GM18502 (cell line): ENCODE data around the gene NFASC.

ENCODE experiments used
- ATAC-seq: cut with Tn5 transposase; IDR thresholded peaks from one replicate; pipeline ENCODE4 v1.9.1; 2021; ENCODE audit warnings: mild to moderate bottlenecking; ENCODE audit not compliant: unreplicated experiment, poor library complexity

The NFASC gene

DNA sequence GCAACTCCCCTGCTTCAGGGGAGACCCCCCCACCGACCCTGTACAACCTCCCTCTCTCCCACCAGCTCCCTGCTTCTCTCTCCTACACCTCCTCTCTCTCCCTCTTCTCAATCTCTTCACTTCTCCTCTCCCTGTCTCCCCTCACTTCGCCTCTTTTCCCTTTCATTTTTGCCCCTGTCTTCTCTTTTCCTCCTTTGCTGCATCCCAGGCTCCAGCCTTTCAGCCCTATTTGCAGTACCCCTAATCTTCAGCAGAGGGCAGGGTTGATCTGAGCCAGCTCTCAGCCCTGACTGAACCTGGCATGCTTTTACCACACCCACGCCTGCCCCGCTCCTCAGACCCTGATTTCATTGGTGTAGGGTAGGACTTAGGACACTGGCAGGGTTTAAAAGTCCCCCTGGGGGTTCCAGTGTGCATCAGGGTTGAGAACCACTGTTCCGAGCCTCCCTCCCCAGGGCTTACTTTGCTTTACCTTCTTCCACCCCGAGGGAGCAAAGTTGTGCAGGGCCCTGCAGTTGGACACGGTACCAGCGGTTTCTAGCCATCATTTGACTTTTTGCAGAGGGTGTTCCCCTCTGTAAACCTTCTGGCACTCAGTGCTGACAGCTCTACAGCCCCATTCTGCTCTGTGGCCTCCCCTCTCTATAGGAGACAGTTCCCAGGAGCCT is 105.0 kb downstream of the NFASC start:
- ATAC-seq: no peak

DNA sequence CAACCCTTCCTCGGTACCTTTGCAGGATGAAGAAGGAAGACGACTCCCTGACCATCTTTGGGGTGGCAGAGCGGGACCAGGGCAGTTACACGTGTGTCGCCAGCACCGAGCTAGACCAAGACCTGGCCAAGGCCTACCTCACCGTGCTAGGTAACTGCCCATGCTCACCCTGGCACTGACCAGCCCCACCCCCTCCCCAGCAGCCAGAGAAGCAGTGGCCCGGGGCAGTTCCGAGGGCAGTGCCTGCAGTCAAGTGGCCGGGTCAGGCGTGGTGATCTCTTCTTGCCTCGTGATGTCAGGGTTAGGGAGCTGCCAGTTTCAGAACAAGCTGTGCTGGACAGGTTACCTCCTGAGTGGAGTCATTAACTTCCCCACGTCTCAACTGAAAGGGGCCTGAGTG is 106.0 kb downstream of the NFASC start:
- no peak for ATAC-seq

GRCh38 chr1:204977318-204977717 is 106.7 kb downstream of the NFASC start:
- no peak for ATAC-seq

- no peak for ATAC-seq
Measured at GRCh38 chr1:204978782-204979181, 108.1 kb downstream of the NFASC start.

DNA sequence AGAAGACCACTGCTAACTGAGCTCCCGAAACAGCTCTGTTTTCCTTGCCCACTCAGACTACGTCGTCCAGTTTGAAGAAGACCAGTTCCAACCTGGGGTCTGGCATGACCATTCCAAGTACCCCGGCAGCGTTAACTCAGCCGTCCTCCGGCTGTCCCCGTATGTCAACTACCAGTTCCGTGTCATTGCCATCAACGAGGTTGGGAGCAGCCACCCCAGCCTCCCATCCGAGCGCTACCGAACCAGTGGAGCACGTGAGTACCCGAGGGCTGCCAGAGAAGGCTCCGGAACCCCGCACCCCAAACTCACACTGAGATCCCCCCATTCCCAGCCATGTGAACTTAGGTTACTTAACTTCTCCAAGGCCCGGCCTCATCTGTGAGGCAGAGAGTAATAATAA is 108.6 kb downstream of the NFASC start:
- ATAC-seq: no peak

DNA sequence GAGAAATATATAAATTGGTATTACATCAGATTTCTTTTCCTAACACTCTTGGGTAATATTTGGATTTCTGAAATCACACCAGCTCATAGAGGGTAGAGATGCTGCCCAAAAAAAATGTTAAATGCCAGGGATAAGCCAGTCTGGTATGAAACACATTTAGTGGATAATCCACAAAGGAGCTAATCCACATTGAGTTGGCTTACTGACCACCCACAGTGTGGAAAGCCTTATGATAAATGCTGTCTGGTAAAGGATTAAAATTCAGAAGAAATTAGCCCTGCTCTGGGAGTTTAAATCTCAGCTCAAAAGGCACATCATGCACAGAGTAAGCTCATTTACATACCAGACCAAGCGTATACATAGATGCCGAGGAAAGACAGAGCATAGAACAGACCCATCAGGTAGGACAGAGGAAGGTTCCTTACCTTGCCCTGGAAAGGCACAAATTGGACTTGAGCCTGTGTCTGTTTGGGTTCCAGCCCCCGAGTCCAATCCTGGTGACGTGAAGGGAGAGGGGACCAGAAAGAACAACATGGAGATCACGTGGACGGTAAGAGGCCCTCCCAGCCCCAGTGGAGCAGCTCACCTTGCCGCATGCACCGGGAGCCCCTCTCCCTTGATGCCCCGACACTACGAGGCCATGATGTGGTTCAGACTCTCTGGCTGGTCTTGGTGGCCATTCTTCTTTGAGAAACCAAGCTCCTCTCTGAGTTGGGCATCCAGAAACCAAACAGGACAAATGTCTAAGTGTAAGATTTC is 109.4 kb downstream of the NFASC start:
- ATAC-seq: no peak

- ATAC-seq: no peak
Measured at GRCh38 chr1:204980840-204981405, 110.3 kb downstream of the NFASC start.

DNA sequence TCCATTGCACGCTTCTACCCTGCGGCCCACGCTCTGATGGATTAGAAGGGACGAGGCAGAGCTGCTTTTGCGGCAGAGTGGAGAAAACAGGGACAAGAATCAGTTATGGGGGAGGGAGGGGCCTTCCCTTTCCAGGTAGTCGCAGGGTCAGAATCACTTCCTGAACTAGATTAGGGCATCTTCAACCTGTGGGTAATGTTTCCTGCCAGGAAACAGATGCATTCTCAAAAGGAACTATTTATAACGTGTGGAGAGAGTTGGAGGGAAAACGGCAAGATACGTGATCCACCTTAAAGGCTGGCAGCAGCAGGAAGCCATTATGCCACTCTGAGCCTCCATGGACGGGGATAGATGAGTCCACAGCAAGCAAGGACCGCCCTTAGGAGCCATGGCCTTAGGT is 112.5 kb downstream of the NFASC start:
- ATAC-seq: no peak

DNA sequence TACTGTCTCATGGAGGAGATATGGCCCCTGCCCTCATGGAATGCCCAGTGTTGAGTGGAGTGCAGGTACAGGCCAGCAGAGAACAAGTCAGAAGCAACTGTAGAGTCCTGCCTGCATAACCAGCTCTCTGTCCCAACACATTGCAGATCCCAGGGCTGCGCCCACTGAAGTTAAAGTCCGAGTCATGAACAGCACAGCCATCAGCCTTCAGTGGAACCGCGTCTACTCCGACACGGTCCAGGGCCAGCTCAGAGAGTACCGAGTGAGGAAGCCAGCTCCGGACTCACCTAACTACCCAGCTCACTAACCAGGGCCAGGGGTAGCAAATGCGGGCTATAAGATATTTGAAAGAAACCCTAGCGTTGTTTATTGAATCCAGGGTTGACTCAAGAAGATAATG is 113.2 kb downstream of the NFASC start:
- ATAC-seq: no peak

- ATAC-seq: no peak
Measured at GRCh38 chr1:204984499-204984898, 113.8 kb downstream of the NFASC start.

DNA sequence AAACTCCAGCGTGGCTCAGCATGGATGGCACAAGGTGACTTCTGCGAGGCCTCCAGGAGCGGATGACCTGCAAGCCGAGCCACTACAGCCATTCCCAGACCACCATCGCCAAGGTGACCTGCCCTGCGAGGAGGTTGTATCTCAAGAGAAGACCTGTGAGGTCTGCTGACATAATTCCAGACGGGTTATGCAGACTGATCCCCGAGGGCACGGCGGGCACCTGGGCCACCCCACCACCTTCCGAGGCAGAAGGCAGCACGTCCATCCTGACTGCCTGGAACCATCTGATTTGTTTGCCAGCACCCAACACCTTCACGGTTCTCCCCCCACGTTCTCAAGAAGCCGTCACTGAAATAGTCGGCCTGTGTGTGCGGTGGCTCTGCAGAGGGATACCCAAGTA is 115.5 kb downstream of the NFASC start:
- no peak for ATAC-seq

DNA sequence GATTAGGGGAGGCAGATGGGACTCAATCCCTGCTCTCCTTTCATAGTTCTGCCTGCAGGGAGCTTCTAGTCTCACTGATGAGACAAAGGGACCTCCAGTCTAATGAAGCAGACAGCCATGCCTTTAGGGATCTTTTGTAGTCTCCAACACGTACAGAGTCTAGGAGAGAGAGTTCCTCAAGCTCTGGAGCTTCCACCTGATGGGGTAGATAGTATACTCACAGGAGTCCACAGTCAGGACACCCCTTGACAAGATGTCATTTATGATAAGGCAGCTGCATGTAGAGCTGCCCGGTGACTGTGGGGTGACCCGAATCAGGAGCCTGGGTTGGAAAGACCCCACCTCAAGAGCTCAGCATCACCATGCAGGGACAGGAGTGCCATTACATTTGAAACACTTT is 117.0 kb downstream of the NFASC start:
- no peak for ATAC-seq

GRCh38 chr1:204988196-204988595 is 117.5 kb downstream of the NFASC start:
- ATAC-seq: no peak

GRCh38 chr1:204989266-204990058 is 118.8 kb downstream of the NFASC start:
- ATAC-seq: no peak

- ATAC-seq: no peak
Measured at GRCh38 chr1:204990059-204990664, 119.5 kb downstream of the NFASC start.

GRCh38 chr1:204990721-204991341 is 120.2 kb downstream of the NFASC start:
- ATAC-seq: no peak

GRCh38 chr1:204991342-204991844 is 120.7 kb downstream of the NFASC start:
- no peak for ATAC-seq

GRCh38 chr1:204992201-204992997 is 121.7 kb downstream of the NFASC start:
- ATAC-seq: no peak

DNA sequence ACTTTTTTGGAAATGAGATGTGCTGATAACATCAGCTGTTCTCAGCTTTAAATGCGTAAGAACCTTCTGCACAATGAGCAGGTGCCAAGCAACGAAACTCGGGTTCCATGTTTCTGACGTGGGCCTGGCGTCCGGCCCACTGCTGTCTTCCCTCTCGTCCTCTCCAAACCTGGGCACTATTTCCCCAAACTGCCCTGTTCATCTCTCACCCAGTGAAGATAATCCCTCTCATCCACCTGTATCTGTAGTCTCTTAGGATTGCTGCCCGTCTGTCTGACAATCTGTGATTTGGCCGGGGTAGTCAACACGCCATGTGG is 122.3 kb downstream of the NFASC start:
- ATAC-seq: no peak
